ENCODE measurements around the gene TMEM212. TPM values are rescaled to one million over a fixed set of nuclear protein-coding genes. Genes with fewer than 3 reads are reported as not detected.
"Not testable (repeated sequence)": the region's sequence is repeated elsewhere in the genome, so short reads cannot be mapped to it uniquely, and the experiment has no call there.

The TMEM212 gene
- total and polyA plus RNA-seq, 11 donors, result not detected

GRCh38 chr3:171813278-171813896 lies 29.8 kb upstream of the TMEM212 start:
- Histone ChIP-seq H3K27me3 (no peaks in the 10 kb centered on the region), H3K36me3 (no peaks in the 10 kb centered on the region), H3K4me3 (no peak overlapping the region), H3K4me1 (peaks cover 0 to 48% (median 11%) of the 10 kb centered on the region in 12 donors), H3K9me3 (peaks cover 0 to 18% (median 0%) of the 10 kb centered on the region in 12 donors), H3K27ac (peak overlapping the region in 7 of 12 donors; percentile 3 to 85 (median 40))
- TF ChIP-seq CTCF (IDR thresholded peaks at IDR 0.05), result no peak
- no peak for TF ChIP-seq POLR2A (IDR thresholded peaks at IDR 0.05)
- ATAC-seq (no peak), DNase-seq (no peak)
- intact Hi-C loops (cut with DNase I), result no loop called here
- WGBS, 4 donors, result 94 to 98% (median 95%) methylated on average over 3 of the region's 3 CpGs

- peak in 1 of 5 donors; percentile 32 for DNase-seq
- H3K27me3 ChIP-seq, result no peaks in the 10 kb centered on the region
- WGBS, 4 donors, result 59 to 73% (median 66%) methylated on average over 4 of the region's 4 CpGs
- ATAC-seq, result peak in 1 of 4 donors; percentile 12
- peak overlapping the region in 7 of 12 donors; percentile 3 to 85 (median 40) for H3K27ac ChIP-seq
- peaks cover 0 to 44% (median 9%) of the 10 kb centered on the region in 12 donors for H3K4me1 ChIP-seq
- H3K4me3 ChIP-seq, result no peak overlapping the region
- H3K9me3 ChIP-seq, result peaks cover 0 to 18% (median 0%) of the 10 kb centered on the region in 12 donors
- TF ChIP-seq CTCF (IDR thresholded peaks at IDR 0.05) (no peak), POLR2A (IDR thresholded peaks at IDR 0.05) (no peak)
- intact Hi-C loops (cut with DNase I), result no loop called here
- H3K36me3 ChIP-seq, result no peaks in the 10 kb centered on the region
Observed at GRCh38 chr3:171813897-171814460, 29.2 kb upstream of the TMEM212 start.

GRCh38 chr3:171814662-171815061 lies 28.5 kb upstream of the TMEM212 start:
- H3K27me3 ChIP-seq; intact Hi-C loops (cut with DNase I); ATAC-seq; H3K4me3 ChIP-seq; DNase-seq; H3K36me3 ChIP-seq: not testable (repeated sequence)
- WGBS, 4 donors, result 92 to 98% (median 96%) methylated on average over 6 of the region's 6 CpGs
- H3K9me3 ChIP-seq, result peaks cover 0 to 18% (median 0%) of the 10 kb centered on the region in 12 donors
- H3K4me1 ChIP-seq, result peaks cover 0 to 37% (median 3%) of the 10 kb centered on the region in 12 donors
- H3K27ac ChIP-seq, result peak overlapping the region in 2 of 12 donors; percentile 34 to 85

- Histone ChIP-seq H3K36me3 (no peaks in the 10 kb centered on the region), H3K27me3 (no peaks in the 10 kb centered on the region), H3K27ac (peak overlapping the region in 1 of 12 donors; percentile 3), H3K4me1 (peaks cover 0 to 26% (median 0%) of the 10 kb centered on the region in 12 donors), H3K9me3 (peaks cover 0 to 18% (median 0%) of the 10 kb centered on the region in 12 donors), H3K4me3 (no peak overlapping the region)
- intact Hi-C loops (cut with DNase I), result no loop called here
- WGBS, 4 donors, result 42 to 66% (median 57%) methylated on average over 2 of the region's 2 CpGs
- ATAC-seq (no peak), DNase-seq (no peak)
- TF ChIP-seq POLR2A (IDR thresholded peaks at IDR 0.05), result no peak
- TF ChIP-seq CTCF (IDR thresholded peaks at IDR 0.05), result no peak
Observed at GRCh38 chr3:171815973-171816595, 27.1 kb upstream of the TMEM212 start.

Measured in heart left ventricle (tissue), 16 donors.